GM12873 (cell line): ENCODE data around the gene DTNA.

Experiments used
- TF ChIP-seq, protein P1 (sequence below): IDR thresholded peaks from 2 replicates; pipeline ENCODE4 v1.5.1; 2012; ENCODE audit warnings: low read depth, mild to moderate bottlenecking, moderate library complexity, low read length, control low read depth; ENCODE audit not compliant: insufficient read depth; ENCODE audit errors: missing control alignments

Gene DTNA

DNA sequence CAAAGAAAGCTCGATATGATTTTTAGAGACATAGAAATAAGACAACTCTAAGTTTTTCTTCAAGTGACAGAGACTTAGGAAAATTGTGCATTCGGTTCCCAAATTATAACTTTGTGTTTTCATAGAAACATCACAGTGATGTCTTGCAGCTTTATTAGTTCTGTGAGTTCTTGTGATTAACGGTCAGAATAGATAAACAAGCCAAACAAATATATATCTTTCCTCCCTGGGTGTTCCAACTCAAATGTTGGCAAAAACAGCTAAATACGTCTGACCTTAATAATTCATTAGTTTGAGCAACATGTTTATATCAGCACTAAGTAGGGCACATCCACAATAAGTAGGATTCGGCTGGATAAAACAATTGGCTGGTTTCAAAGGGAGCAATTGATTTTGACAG, 47.6 kb downstream of the DTNA start:
- TF ChIP-seq, protein P1, sequence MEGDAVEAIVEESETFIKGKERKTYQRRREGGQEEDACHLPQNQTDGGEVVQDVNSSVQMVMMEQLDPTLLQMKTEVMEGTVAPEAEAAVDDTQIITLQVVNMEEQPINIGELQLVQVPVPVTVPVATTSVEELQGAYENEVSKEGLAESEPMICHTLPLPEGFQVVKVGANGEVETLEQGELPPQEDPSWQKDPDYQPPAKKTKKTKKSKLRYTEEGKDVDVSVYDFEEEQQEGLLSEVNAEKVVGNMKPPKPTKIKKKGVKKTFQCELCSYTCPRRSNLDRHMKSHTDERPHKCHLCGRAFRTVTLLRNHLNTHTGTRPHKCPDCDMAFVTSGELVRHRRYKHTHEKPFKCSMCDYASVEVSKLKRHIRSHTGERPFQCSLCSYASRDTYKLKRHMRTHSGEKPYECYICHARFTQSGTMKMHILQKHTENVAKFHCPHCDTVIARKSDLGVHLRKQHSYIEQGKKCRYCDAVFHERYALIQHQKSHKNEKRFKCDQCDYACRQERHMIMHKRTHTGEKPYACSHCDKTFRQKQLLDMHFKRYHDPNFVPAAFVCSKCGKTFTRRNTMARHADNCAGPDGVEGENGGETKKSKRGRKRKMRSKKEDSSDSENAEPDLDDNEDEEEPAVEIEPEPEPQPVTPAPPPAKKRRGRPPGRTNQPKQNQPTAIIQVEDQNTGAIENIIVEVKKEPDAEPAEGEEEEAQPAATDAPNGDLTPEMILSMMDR, result no peak

DNA sequence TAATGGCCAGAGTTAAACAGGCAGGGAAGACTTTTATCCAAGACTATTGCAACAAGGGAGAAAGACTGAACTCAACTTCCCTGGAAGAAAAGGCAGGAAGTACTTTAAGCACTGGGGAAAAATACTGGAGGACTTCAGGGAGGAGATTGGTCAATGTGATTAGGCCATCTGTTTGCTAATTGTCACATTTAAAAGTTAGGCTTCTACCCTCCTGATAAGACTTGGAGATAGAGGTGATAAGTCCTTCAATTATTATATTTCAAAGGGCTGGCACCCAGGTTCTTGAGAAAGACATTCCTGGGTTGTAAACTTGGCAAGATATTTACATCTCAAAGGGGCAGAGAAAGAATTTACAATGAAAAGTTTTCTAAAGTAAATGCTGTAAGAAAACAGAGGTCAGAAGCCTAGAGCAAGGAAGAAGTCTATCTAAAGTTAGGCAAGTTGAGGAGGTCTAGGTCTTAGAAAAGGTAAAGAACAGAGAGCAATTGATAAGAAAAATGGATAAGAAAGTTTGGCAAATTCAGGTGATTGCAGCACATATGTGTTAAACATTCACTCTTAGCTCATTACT, 48.4 kb downstream of the DTNA start:
- TF ChIP-seq, protein P1, result no peak

DNA sequence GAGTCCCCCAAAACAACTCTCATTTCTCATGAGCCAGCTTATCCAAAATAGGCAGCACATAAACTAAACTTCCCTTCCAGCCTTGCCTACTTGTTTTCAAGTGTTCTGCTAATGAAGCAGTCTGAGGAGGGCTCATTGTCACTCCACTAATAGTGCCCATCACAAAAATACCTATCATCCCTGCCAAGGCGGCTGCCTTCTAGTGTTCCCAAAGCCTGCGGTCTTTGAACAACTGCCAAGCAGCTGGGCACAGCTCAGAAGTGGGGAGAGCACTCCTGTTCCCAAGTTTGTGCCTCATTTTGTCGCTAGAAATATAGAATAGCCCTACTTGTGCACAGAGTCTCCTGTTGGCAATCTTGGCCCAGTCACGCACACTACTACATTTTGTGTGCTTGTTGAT, 50.3 kb downstream of the DTNA start:
- TF ChIP-seq, protein P1, result no peak

DNA sequence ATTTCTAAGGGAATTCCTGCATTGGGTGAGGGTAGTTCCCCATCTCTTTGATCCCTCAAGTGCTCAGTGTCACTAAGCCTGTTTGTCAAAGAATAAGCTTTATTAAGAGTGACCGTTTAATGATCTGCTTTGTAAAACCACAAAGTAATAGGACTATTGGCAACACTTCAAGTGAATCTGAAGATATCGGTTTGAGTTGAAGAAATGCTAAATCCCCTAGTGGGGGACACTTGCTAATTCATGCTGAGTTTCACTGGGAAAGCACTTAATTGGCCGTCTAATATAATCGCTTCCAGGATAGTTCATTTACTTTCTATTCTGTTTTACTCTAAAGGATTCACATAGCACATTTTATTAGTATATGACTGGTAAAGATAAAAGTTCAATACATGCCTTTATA, 54.4 kb downstream of the DTNA start:
- TF ChIP-seq, protein P1, result no peak

DNA sequence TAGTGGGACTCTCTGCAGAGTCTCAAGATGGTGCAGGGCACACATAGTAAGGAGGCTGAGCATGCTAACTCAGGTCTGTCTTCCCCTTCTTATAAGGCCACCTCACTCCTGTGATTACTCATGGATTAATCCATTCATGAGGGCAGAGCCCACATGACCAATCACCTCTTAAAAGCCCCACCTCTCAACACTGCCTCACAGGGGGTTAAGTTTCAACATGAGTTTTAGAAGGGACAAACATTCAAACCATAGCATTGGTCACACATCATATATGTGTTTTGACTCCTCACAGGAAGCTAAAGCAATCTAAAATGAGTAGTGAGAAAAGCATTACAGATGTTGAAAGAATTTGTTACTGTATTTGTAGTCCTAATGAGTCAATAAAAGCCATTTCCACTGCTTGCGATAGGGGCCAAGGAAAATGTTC, 57.5 kb downstream of the DTNA start:
- TF ChIP-seq, protein P1, result no peak

DNA sequence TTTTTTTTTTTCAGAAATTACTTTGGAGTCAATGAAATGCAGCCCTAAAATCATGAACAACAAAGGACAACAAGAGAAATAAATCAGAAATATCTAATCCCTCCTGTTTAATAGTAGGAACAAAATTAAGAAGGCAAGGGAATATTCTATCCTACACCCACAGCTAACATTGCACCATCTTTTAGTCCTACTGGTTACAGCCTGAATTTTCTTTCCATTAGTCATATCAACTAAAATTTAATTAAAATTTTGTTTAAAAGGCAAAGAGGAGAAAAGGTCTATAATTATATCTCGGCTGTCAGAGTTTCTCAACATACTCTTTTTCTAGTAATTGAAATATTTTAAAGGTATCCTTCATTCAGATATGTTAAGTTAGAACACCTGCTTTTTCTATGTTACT, 61.9 kb downstream of the DTNA start:
- TF ChIP-seq, protein P1, result no peak

DNA sequence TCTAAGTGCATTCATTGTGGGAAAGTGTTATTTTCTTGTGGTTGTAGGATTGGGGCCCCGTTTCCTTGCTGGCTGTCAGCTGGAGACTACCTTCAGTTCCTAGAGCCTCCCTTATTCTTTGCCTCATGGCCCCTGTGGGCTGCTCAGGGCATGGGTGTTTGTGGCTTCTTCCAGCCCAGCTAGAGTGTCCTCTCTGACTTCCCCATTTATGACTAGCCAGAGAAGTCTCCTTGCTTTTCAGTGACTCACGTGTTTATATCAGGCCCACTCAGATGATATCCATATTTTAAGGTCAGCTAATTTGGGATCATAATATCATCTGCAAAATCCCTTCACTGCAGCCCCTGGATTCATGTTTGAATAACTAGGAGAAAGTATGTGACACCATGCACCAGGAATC, 62.8 kb downstream of the DTNA start:
- TF ChIP-seq, protein P1, result no peak
